GM12878 (cell line): Measurements from ENCODE around the gene MAP3K6.

Experiments
- BRCA1 ChIP-seq: IDR thresholded peaks from 2 replicates; pipeline ENCODE4 v1.6.1; 2011; ENCODE audit warnings: low read depth, low read length, improper control_type of control experiment
- CTCF ChIP-seq, 3 experiments: IDR thresholded peaks in 2 of 3; conservative IDR thresholded peaks in 1 of 3; 2 replicates each; pipeline ENCODE4 v1.5.1; 2011; ENCODE audit warnings: low read depth in 3 of 3, low read length in 3 of 3, mild to moderate bottlenecking in 3 of 3, control low read depth in 2 of 3, moderate library complexity in 2 of 3, inconsistent platforms in 1 of 3, mixed read lengths in 1 of 3; ENCODE audit not compliant: control insufficient read depth in 2 of 3, insufficient read depth in 1 of 3; ENCODE audit errors: extremely low read depth in 1 of 3
- ESRRA ChIP-seq: IDR thresholded peaks from 2 replicates; pipeline ENCODE4 v1.6.1; 2012; ENCODE audit warnings: mild to moderate bottlenecking, low read length, improper control_type of control experiment
- JUND ChIP-seq: IDR thresholded peaks from 2 replicates; pipeline ENCODE4 v1.6.1; 2012; ENCODE audit warnings: low read depth, mild to moderate bottlenecking, low read length, improper control_type of control experiment, moderate library complexity
- NFIC ChIP-seq: IDR thresholded peaks from 2 replicates; pipeline ENCODE4 v1.6.1; 2012; ENCODE audit warnings: low read depth, mild to moderate bottlenecking, inconsistent platforms, low read length, moderate library complexity

GRCh38 chr1:27318596-27318995, 48.2 kb downstream of the MAP3K6 start:
- TF ChIP-seq CTCF (IDR thresholded peaks at IDR 0.05 in 2 of 3, conservative IDR thresholded peaks at IDR 0.05 in 1 of 3; ENCODE audit: control insufficient read depth in 2 of 3, extremely low read depth in 1 of 3, insufficient read depth in 1 of 3, low read depth in 3 of 3, low read length in 3 of 3) (no peak), JUND (no peak), ESRRA (no peak), BRCA1 (no peak), NFIC (no peak)
